ENCODE data around the gene AGRN. TPM values are rescaled to one million over a fixed set of nuclear protein-coding genes. Genes with fewer than 3 reads are reported as not detected.
A peak's percentile ranks its signal among the peaks of the same experiment; 100 is the strongest.
"Not testable (repeated sequence)": the region's sequence is repeated elsewhere in the genome, so short reads cannot be mapped to it uniquely, and the experiment has no call there.

Gene AGRN
- total RNA-seq, 1 donor from 2014 or later = 479 TPM

GRCh38 chr1:973459-974292 lies 46.2 kb upstream of the AGRN start:
- TF ChIP-seq, protein P1, sequence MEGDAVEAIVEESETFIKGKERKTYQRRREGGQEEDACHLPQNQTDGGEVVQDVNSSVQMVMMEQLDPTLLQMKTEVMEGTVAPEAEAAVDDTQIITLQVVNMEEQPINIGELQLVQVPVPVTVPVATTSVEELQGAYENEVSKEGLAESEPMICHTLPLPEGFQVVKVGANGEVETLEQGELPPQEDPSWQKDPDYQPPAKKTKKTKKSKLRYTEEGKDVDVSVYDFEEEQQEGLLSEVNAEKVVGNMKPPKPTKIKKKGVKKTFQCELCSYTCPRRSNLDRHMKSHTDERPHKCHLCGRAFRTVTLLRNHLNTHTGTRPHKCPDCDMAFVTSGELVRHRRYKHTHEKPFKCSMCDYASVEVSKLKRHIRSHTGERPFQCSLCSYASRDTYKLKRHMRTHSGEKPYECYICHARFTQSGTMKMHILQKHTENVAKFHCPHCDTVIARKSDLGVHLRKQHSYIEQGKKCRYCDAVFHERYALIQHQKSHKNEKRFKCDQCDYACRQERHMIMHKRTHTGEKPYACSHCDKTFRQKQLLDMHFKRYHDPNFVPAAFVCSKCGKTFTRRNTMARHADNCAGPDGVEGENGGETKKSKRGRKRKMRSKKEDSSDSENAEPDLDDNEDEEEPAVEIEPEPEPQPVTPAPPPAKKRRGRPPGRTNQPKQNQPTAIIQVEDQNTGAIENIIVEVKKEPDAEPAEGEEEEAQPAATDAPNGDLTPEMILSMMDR (IDR thresholded peaks at IDR 0.05; ENCODE audit: insufficient read depth, low read length, poor library complexity, severe bottlenecking) = no peak
- DNase-seq (ENCODE audit: low read depth) = no peak
- no peaks in the 10 kb centered on the region for H3K36me3 ChIP-seq (ENCODE audit: control insufficient read depth, insufficient read depth, low read length)
- no peak overlapping the region for H3K4me3 ChIP-seq (ENCODE audit: low read depth, low read length)
- peaks cover 19% of the 10 kb centered on the region for H3K27me3 ChIP-seq (ENCODE audit: control insufficient read depth, insufficient read depth, low read length)

- no peak overlapping the region for H3K4me3 ChIP-seq (ENCODE audit: low read depth, low read length)
- TF ChIP-seq, protein P1 (IDR thresholded peaks at IDR 0.05; ENCODE audit: insufficient read depth, low read length, poor library complexity, severe bottlenecking) = no peak
- no peak for DNase-seq (ENCODE audit: low read depth)
- H3K27me3 ChIP-seq (ENCODE audit: control insufficient read depth, insufficient read depth, low read length) = peaks cover 19% of the 10 kb centered on the region
- no peaks in the 10 kb centered on the region for H3K36me3 ChIP-seq (ENCODE audit: control insufficient read depth, insufficient read depth, low read length)
Measured at GRCh38 chr1:974293-974640, 45.7 kb upstream of the AGRN start.

DNA sequence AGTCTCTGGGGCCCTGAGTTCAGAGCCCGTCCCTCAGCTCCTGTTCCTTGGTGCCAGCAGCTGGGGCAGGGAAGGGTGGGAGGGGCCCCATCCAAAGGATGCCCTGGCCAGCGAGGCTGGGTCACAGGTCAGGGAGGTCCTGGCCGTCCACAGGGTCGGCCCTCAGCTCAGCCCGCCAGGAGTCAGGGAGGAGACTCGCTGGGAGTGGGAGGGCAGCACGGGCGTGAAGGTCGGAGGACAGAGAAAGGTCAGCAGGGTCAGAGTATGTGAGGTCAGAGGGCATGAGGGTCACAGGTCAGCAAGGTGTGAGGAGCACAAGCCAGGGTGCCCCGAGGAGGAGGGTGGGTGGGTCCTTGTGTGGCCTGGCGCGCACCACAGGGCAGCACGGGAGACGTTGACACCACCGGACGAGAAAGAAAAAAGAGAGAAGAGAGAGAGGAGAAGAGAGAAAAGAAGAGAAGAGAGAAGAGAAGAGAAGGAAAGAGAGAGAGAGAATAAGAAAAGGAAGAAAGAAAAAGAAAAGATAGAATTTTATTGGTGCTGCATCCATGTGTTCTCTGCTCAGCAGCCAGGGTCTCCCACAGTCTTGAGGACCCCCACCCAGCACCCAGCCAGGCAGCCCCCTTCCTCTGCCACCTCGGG lies 45.1 kb upstream of the AGRN start:
- no peak for DNase-seq (ENCODE audit: low read depth)
- TF ChIP-seq, protein P1 (IDR thresholded peaks at IDR 0.05; ENCODE audit: insufficient read depth, low read length, poor library complexity, severe bottlenecking) = no peak
- Histone ChIP-seq H3K4me3 (ENCODE audit: low read depth, low read length) (no peak overlapping the region), H3K36me3 (ENCODE audit: control insufficient read depth, insufficient read depth, low read length) (no peaks in the 10 kb centered on the region), H3K27me3 (ENCODE audit: control insufficient read depth, insufficient read depth, low read length) (peaks cover 19% of the 10 kb centered on the region)

DNA sequence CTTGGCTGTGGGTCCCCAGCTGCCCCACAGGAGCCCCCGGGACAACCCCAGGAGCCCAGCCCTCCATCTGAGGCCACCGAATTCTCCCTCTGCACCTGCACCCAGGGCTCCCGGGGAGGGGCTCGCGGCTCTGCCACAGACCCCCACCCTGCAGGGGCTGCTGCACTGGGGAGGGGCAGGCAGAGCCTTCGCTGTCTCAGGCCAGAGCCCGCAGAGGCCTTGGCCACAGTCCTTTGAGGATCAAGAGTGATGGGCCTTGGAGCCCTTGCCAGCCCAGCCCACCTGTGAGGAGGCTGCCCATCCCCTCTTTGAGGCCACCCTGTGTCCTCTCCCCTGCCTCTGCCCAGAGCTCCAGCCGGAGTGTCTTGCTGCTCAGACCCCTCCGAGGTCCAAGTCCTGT lies 44.6 kb upstream of the AGRN start:
- no peak for DNase-seq (ENCODE audit: low read depth)
- no peak overlapping the region for H3K4me3 ChIP-seq (ENCODE audit: low read depth, low read length)
- TF ChIP-seq, protein P1 (IDR thresholded peaks at IDR 0.05; ENCODE audit: insufficient read depth, low read length, poor library complexity, severe bottlenecking) = no peak

DNA sequence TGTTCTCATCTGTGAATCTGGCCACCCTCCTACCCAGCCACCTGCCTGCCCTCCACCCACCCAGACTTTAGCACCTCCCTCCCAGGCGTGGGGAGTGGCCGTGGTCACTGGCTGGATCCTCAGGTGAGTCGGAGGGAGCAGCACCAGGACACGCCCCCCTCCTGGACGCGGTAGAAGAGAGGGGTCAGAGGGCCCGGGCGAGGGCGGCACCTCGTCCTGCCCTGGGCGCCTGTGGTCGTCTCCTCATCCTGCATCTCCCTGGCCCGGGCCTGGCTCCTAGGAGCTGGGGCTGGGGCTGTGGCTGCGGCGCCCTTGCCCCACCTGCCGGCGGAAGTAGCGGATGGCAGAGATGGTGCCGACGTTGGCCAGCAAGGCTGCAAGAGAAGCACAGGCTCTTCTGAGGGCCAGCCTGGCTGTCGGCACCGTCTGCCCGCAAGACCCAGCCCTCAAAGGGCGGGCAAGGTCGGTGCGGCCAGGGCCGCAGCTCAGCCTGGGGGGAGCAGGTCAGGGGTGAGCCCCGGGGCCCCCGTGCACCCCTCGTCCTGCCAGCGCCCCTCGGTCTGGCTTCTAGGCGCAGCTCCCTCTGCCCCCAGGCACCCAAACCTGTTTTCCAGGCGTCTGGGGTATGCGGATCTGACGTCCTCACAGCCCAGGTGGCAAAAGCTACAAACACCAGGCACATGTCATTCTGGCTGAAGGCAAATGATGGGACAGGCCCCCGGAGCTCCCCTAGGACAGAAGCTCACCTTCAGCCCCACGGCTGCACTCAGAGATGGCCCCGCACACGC lies 43.8 kb upstream of the AGRN start:
- H3K4me3 ChIP-seq (ENCODE audit: low read depth, low read length) = peak overlapping the region; percentile 3
- H3K36me3 ChIP-seq (ENCODE audit: control insufficient read depth, insufficient read depth, low read length) = no peaks in the 10 kb centered on the region
- peaks cover 18% of the 10 kb centered on the region for H3K27me3 ChIP-seq (ENCODE audit: control insufficient read depth, insufficient read depth, low read length)
- no peak for DNase-seq (ENCODE audit: low read depth)
- TF ChIP-seq, protein P1 (IDR thresholded peaks at IDR 0.05; ENCODE audit: insufficient read depth, low read length, poor library complexity, severe bottlenecking) = peak; percentile 90

More for the DNA sequence above, 44.6 kb upstream of the AGRN start:
- Histone ChIP-seq H3K27me3 (ENCODE audit: control insufficient read depth, insufficient read depth, low read length) (peaks cover 21% of the 10 kb centered on the region), H3K36me3 (ENCODE audit: control insufficient read depth, insufficient read depth, low read length) (no peaks in the 10 kb centered on the region)

GRCh38 chr1:976791-977190 lies 43.1 kb upstream of the AGRN start:
- DNase-seq (ENCODE audit: low read depth); H3K36me3 ChIP-seq (ENCODE audit: control insufficient read depth, insufficient read depth, low read length); H3K4me3 ChIP-seq (ENCODE audit: low read depth, low read length): not testable (repeated sequence)
- H3K27me3 ChIP-seq (ENCODE audit: control insufficient read depth, insufficient read depth, low read length) = peaks cover 18% of the 10 kb centered on the region

All from kidney epithelial cell (primary cell).